CD8-positive, alpha-beta memory T cell (primary cell): ENCODE results near the gene PTPN3. TPM values are rescaled to one million over a fixed set of nuclear protein-coding genes. Genes with fewer than 3 reads are reported as not detected.

Experiments used
- CTCF ChIA-PET: fragments of 350-600 bp; sonication (Branson Sonifier 250); formaldehyde crosslinking; loops from one replicate; lab custom pipeline; 2021; ENCODE audit warnings: antibody characterized with exemption; lab: Charles Lee
- POLR2A ChIA-PET: fragments of 350-600 bp; sonication (Branson Sonifier 250); formaldehyde crosslinking; loops from one replicate; lab custom pipeline; 2021; ENCODE audit warnings: antibody characterized with exemption; lab: Charles Lee
- DNase-seq, 5 donors: peaks; one replicate each; pipeline versions ENCODE4 v3.0.0 to v3.0.0-alpha.2; 2020 to 2022; ENCODE audit warnings: mixed read lengths in 1 of 5
- H3K27ac ChIP-seq: one replicate; pipeline ENCODE4 v1.7.0; 2013; ENCODE audit warnings: low read depth, mild to moderate bottlenecking, low read length, moderate library complexity
- H3K27me3 ChIP-seq: 2 replicates; pipeline ENCODE4 v1.7.0; 2013; ENCODE audit warnings: low read length, mild to moderate bottlenecking; ENCODE audit not compliant: insufficient read depth, poor library complexity, severe bottlenecking
- H3K36me3 ChIP-seq: 2 replicates; pipeline ENCODE4 v1.7.0; 2013; ENCODE audit warnings: mild to moderate bottlenecking, low read length, moderate library complexity; ENCODE audit not compliant: insufficient read depth
- H3K4me1 ChIP-seq: 2 replicates; pipeline ENCODE4 v1.7.0; 2013; ENCODE audit warnings: mild to moderate bottlenecking, low read length, moderate library complexity; ENCODE audit not compliant: insufficient read depth
- H3K4me3 ChIP-seq: 2 replicates; pipeline ENCODE4 v1.7.0; 2013; ENCODE audit warnings: mild to moderate bottlenecking, low read length
- H3K9me3 ChIP-seq: 2 replicates; pipeline ENCODE4 v1.7.0; 2013; ENCODE audit warnings: mild to moderate bottlenecking, low read length
- H3K27ac Mint-ChIP-seq, 8 donors: one replicate each; pipeline ENCODE4 v1.8.0; 2020 to 2021; ENCODE audit warnings: mixed read lengths in 8 of 8, mild to moderate bottlenecking in 6 of 8, inconsistent platforms in 3 of 8, moderate library complexity in 3 of 8
- H3K27me3 Mint-ChIP-seq, 2 donors: one replicate each; pipeline ENCODE4 v1.8.0; 2020 to 2021; ENCODE audit warnings: mixed read lengths in 2 of 2, mild to moderate bottlenecking in 1 of 2, moderate library complexity in 1 of 2
- H3K36me3 Mint-ChIP-seq, 3 donors: one replicate each; pipeline ENCODE4 v1.8.0; 2020 to 2021; ENCODE audit warnings: mixed read lengths in 3 of 3, inconsistent platforms in 1 of 3, mild to moderate bottlenecking in 1 of 3
- H3K4me1 Mint-ChIP-seq, 3 donors: one replicate each; pipeline ENCODE4 v1.8.0; 2020 to 2021; ENCODE audit warnings: mixed read lengths in 3 of 3, inconsistent platforms in 1 of 3, mild to moderate bottlenecking in 1 of 3
- H3K4me3 Mint-ChIP-seq, 7 donors: one replicate each; pipeline ENCODE4 v1.8.0; 2020 to 2021; ENCODE audit warnings: mixed read lengths in 7 of 7, mild to moderate bottlenecking in 6 of 7, moderate library complexity in 4 of 7, inconsistent platforms in 2 of 7
- H3K9me3 Mint-ChIP-seq, 5 donors: one replicate each; pipeline ENCODE4 v1.8.0; 2020 to 2022; ENCODE audit warnings: mixed read lengths in 5 of 5, mild to moderate bottlenecking in 3 of 5, moderate library complexity in 2 of 5, inconsistent platforms in 1 of 5
- polyA plus RNA-seq: library from polyadenylated mRNA; unstranded; fragments of 300-500 nt; fragmentation: Illumina TruSeq; gene quantifications from one replicate; pipeline ENCODE4 v1.2.3, GENCODE V29; 2021
- total RNA-seq, 2 experiments: library from RNA; stranded (reverse); gene quantifications; one replicate each; pipeline ENCODE4 v1.2.3, GENCODE V29; 2021

The PTPN3 gene
- total and polyA plus RNA-seq, 3 experiments from 2014 or later: 0.29 to 0.48 TPM; not detected in 1

DNA sequence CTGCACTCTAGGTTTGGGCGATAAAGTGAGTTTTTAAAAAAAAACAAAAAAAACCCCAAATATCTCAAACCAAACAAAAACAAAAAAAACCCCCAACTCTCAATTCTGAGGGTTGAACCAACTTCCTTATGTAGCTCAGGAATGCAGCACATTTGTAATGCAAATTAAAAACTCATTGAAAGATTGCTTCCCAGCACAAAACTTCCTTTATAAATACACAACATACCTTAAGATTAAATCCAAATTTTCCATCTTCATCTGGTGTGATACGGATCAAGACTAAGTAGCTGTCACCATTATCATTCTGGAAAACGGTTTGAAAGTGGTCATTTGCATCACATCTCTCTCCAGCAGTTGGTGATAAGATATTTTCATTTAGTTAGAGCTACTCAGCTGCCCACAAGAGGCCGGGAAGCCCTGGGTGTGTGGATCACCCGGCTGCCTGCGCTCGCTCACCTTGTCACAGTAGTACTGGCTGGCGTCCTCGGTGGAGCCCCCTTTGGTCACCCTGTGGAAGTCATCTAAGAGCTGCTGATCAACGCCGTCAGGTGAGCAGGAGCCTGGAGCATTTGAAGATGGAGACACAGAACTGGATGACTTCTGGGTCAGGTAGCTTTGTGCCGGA lies 88.2 kb downstream of the PTPN3 start:
- H3K9me3 ChIP-seq: no peaks in the 10 kb centered on the region
- H3K27ac Mint-ChIP-seq: no peak overlapping the region
- no peak overlapping the region for H3K27ac ChIP-seq
- DNase-seq: no peak
- peaks cover 7 to 8% of the 10 kb centered on the region in 2 donors for H3K27me3 Mint-ChIP-seq
- no peaks in the 10 kb centered on the region for H3K36me3 Mint-ChIP-seq
- H3K36me3 ChIP-seq: no peaks in the 10 kb centered on the region
- no peaks in the 10 kb centered on the region for H3K9me3 Mint-ChIP-seq
- H3K27me3 ChIP-seq: no peaks in the 10 kb centered on the region
- H3K4me3 Mint-ChIP-seq: no peak overlapping the region
- no peak overlapping the region for H3K4me3 ChIP-seq
- ChIA-PET POLR2A (no interaction called here), CTCF (no interaction called here)
- no peaks in the 10 kb centered on the region for H3K4me1 ChIP-seq
- H3K4me1 Mint-ChIP-seq: peaks cover 0 to 10% (median 6%) of the 10 kb centered on the region in 3 donors

DNA sequence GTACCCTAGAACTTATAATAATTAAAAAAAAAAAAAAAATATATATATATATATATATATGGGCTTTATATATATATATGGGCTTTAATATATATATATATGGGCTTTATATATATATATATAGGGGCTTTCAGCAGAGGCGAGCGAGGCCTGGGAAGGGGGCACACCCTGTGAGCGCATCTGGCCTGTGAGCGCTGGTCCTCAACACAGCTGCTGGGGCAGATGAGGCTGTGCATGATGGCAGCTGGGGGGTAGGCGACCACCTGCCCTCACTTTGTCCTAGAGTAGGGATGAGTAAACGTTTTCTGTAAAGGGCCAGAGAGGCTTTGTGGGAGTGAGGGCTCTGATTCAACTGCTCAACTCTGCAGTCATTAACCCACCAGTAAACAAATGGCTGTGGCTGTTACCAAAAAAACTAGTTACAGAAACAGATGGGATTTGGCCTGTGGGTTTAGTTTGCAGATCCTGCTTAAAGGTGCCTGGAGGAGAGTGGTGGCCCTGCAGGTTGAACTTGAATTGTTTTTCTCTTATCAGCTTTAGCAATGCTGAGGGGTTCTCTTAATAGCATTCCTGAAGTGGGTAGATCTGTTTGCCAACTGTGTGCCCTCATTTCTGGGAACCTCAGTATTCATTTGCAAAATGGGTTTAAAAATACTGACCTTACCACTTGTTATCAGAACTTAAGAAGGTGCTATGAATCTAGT lies 89.2 kb downstream of the PTPN3 start:
- Mint-ChIP-seq H3K27ac (no peak overlapping the region), H3K4me1 (peaks cover 0 to 10% (median 6%) of the 10 kb centered on the region in 3 donors), H3K36me3 (no peaks in the 10 kb centered on the region), H3K27me3 (peaks cover 8 to 15% of the 10 kb centered on the region in 2 donors), H3K9me3 (no peaks in the 10 kb centered on the region), H3K4me3 (no peak overlapping the region)
- ChIA-PET POLR2A (no interaction called here), CTCF (no interaction called here)
- Histone ChIP-seq H3K4me3 (no peak overlapping the region), H3K27me3 (no peaks in the 10 kb centered on the region), H3K36me3 (no peaks in the 10 kb centered on the region), H3K4me1 (no peaks in the 10 kb centered on the region), H3K27ac (no peak overlapping the region), H3K9me3 (no peaks in the 10 kb centered on the region)
- no peak for DNase-seq

DNA sequence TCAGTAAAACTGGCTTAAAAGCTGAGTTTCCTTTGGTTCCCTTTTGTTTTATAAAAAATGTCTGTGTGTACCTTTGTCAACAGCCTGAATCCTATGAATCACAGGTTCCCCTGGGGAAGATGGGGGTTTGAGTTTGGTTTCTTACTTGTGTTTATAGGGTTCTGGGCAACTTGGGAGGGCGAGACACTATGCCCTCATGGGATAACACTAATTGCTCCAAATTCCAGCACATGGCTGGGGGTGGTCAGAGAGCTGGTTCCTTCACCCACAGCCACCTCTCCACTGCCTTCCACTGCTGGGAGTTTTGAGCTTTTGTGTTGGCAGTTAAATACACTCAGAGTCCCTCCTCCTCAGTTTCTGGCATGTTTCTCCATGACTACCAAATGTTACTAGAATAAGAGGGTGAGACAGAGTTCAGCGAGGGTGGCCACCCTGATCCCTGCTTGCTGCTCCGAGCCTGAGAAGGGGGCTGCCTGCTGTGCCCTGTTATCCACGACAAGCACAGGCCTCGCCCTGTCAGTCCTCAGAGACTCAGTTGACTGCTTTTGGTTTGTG lies 94.3 kb downstream of the PTPN3 start:
- CTCF ChIA-PET: no interaction called here
- H3K4me3 ChIP-seq: no peak overlapping the region
- H3K4me1 ChIP-seq: no peaks in the 10 kb centered on the region
- peaks cover 14 to 24% of the 10 kb centered on the region in 2 donors for H3K27me3 Mint-ChIP-seq
- H3K9me3 Mint-ChIP-seq: no peaks in the 10 kb centered on the region
- no peak overlapping the region for H3K27ac Mint-ChIP-seq
- H3K27me3 ChIP-seq: no peaks in the 10 kb centered on the region
- no peaks in the 10 kb centered on the region for H3K9me3 ChIP-seq
- no peak for DNase-seq
- no peaks in the 10 kb centered on the region for H3K4me1 Mint-ChIP-seq
- no peaks in the 10 kb centered on the region for H3K36me3 ChIP-seq
- POLR2A ChIA-PET: no interaction called here
- H3K4me3 Mint-ChIP-seq: no peak overlapping the region
- H3K36me3 Mint-ChIP-seq: no peaks in the 10 kb centered on the region
- no peak overlapping the region for H3K27ac ChIP-seq

DNA sequence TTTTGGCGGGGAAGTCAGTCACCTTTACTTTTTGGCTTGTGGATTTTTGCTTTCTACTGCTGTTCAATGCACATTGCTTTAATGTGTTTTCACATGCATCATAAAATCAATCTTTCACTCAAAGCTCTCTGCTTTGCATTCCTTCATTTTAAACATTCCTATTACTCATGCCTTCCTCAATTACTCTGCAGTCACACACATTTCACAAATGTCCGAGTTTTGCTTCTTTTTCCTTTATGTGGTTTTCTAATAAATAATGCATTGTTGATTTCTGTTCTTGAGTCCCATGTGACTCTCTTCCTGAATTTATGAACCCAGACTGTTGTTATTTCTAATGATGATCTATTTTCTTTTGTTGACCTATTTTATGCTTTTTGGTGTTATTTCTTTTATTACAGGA lies 95.0 kb downstream of the PTPN3 start:
- Mint-ChIP-seq H3K36me3 (no peaks in the 10 kb centered on the region), H3K9me3 (peaks cover 0 to 3% (median 0%) of the 10 kb centered on the region in 5 donors), H3K4me3 (no peak overlapping the region), H3K27ac (no peak overlapping the region), H3K4me1 (no peaks in the 10 kb centered on the region), H3K27me3 (peaks cover 14 to 24% of the 10 kb centered on the region in 2 donors)
- Histone ChIP-seq H3K27me3 (no peaks in the 10 kb centered on the region), H3K9me3 (no peaks in the 10 kb centered on the region), H3K4me1 (no peaks in the 10 kb centered on the region), H3K27ac (no peak overlapping the region), H3K4me3 (no peak overlapping the region), H3K36me3 (no peaks in the 10 kb centered on the region)
- no peak for DNase-seq
- ChIA-PET POLR2A (no interaction called here), CTCF (no interaction called here)

DNA sequence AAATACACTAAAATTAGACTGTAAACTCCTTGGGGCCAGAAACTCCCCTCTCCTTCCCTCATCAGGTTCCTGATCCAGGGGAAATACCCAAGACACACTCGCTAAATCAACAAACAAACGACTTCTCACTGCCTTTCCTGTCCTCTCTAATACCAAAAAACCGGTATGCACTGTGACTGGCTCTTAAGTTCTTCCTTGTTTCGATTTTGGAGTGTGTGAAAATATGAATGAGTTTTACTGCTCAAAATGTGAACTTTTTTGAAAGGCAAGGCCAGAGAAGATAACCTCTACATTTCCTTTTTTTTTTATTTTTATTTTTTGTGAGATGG lies 96.2 kb downstream of the PTPN3 start:
- Histone ChIP-seq H3K4me3 (no peak overlapping the region), H3K27me3 (no peaks in the 10 kb centered on the region), H3K36me3 (no peaks in the 10 kb centered on the region), H3K9me3 (no peaks in the 10 kb centered on the region), H3K4me1 (no peaks in the 10 kb centered on the region), H3K27ac (no peak overlapping the region)
- peaks cover 0 to 3% (median 0%) of the 10 kb centered on the region in 5 donors for H3K9me3 Mint-ChIP-seq
- CTCF ChIA-PET: no interaction called here
- no peak for DNase-seq
- no peaks in the 10 kb centered on the region for H3K36me3 Mint-ChIP-seq
- no peak overlapping the region for H3K4me3 Mint-ChIP-seq
- no peaks in the 10 kb centered on the region for H3K4me1 Mint-ChIP-seq
- peaks cover 14 to 24% of the 10 kb centered on the region in 2 donors for H3K27me3 Mint-ChIP-seq
- POLR2A ChIA-PET: no interaction called here
- no peak overlapping the region for H3K27ac Mint-ChIP-seq

DNA sequence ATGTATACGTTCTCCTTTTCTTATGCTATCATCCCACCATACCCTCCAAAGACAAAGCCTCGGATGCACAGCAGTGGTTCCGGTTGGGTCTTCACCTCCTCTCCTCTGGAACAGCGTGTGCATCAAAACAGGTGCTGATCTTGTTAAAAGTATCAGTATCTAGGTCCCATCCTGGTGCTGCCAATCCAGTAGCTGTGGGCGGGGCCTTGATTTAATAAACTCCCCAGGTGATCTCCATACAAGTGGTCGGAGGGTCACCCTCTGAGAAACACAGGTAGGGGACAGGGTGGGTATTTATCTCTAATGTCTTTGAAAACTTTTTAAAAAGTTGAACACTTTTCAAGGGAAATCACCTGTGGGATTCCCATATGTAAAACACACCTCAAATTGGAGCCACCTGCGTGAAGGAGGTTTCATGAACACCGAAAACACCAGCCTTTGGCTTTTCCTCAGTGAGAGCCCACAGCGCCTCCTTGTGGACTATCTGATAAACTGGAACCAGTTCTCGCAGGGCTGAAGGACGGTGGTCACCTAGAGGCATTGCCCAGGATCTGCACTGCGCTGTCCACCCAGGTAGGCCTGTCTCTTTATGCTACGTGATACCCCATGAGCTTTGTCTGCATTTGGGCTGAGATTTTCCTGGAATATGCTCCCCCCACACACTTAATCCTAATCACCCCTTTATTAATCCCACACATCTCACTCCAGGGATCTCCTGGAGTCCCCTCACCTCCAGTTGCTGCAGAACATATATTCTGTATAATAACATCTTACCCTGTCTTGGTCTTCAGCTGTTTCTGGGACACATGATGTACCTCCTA lies 96.7 kb downstream of the PTPN3 start:
- no peaks in the 10 kb centered on the region for H3K4me1 Mint-ChIP-seq
- Histone ChIP-seq H3K4me3 (no peak overlapping the region), H3K9me3 (no peaks in the 10 kb centered on the region), H3K27ac (no peak overlapping the region), H3K36me3 (no peaks in the 10 kb centered on the region), H3K4me1 (no peaks in the 10 kb centered on the region), H3K27me3 (no peaks in the 10 kb centered on the region)
- ChIA-PET POLR2A (no interaction called here), CTCF (no interaction called here)
- H3K9me3 Mint-ChIP-seq: peaks cover 0 to 3% (median 2%) of the 10 kb centered on the region in 5 donors
- no peak overlapping the region for H3K4me3 Mint-ChIP-seq
- H3K36me3 Mint-ChIP-seq: no peaks in the 10 kb centered on the region
- no peak for DNase-seq
- H3K27ac Mint-ChIP-seq: no peak overlapping the region
- peaks cover 10 to 22% of the 10 kb centered on the region in 2 donors for H3K27me3 Mint-ChIP-seq

DNA sequence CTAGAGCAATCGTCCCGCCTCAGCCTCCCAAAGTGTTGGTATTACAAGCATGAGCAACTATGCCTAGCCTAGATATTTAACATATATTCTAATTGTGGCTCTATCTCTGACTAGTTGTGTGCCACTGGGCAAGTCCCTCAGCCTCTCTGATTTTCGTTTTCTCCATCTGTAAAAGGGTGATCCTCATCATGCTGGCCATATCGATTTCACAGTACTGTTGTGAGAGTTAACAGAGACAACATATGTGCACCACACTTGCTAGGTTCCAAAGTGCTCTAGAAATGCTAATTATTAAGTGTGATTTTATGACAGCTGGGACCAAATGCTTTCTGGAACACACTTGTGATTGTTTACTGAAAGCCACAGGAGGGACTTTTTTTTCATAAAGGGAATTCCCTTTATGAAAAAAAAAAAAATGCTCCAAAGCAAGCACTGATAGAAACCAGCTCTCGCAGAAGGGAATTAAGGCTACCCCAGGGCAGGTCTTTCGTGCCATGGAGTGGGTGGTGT lies 98.8 kb downstream of the PTPN3 start:
- no peak for DNase-seq
- Mint-ChIP-seq H3K4me1 (no peaks in the 10 kb centered on the region), H3K27ac (no peak overlapping the region), H3K9me3 (peaks cover 0 to 3% (median 2%) of the 10 kb centered on the region in 5 donors), H3K4me3 (no peak overlapping the region), H3K36me3 (no peaks in the 10 kb centered on the region), H3K27me3 (peaks cover 11 to 22% of the 10 kb centered on the region in 2 donors)
- CTCF ChIA-PET: no interaction called here
- no peak overlapping the region for H3K4me3 ChIP-seq
- POLR2A ChIA-PET: no interaction called here
- no peaks in the 10 kb centered on the region for H3K4me1 ChIP-seq
- no peaks in the 10 kb centered on the region for H3K36me3 ChIP-seq
- no peaks in the 10 kb centered on the region for H3K9me3 ChIP-seq
- H3K27ac ChIP-seq: no peak overlapping the region
- H3K27me3 ChIP-seq: no peaks in the 10 kb centered on the region

DNA sequence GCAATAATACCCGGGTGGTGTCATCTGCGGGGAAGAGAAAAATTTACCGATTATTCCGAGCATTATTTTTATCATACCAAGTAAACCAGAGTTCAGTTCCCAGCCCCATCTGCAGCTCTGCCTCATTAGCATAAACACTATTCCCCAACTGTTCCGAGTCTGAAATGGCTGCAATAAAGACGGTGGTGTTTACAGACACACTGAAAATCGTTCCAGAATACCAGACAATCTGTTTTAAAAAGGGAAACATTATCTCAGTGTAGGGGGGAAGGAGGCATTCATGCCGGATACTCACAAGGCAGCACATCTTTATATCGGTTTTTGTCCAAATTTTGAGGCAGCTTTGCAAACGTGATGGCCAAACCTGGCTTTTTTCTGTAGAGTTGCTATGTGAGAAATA lies 106.9 kb downstream of the PTPN3 start:
- H3K4me1 ChIP-seq: no peaks in the 10 kb centered on the region
- no peaks in the 10 kb centered on the region for H3K27me3 ChIP-seq
- H3K4me3 ChIP-seq: no peak overlapping the region
- ChIA-PET CTCF (no interaction called here), POLR2A (no interaction called here)
- H3K9me3 ChIP-seq: no peaks in the 10 kb centered on the region
- no peak overlapping the region for H3K27ac ChIP-seq
- H3K27ac Mint-ChIP-seq: no peak overlapping the region
- no peak for DNase-seq
- H3K4me1 Mint-ChIP-seq: no peaks in the 10 kb centered on the region
- peaks cover 8 to 15% of the 10 kb centered on the region in 2 donors for H3K27me3 Mint-ChIP-seq
- H3K36me3 Mint-ChIP-seq: no peaks in the 10 kb centered on the region
- H3K9me3 Mint-ChIP-seq: peaks cover 0 to 2% (median 0%) of the 10 kb centered on the region in 5 donors
- no peak overlapping the region for H3K4me3 Mint-ChIP-seq
- H3K36me3 ChIP-seq: no peaks in the 10 kb centered on the region
